ENCODE measurements around the gene SERP2. TPM values are rescaled to one million over a fixed set of nuclear protein-coding genes. Genes with fewer than 3 reads are reported as not detected.
A peak's percentile ranks its signal among the peaks of the same experiment; 100 is the strongest.

Gene SERP2
- total and polyA plus RNA-seq, 9 of the 15 experiments (the other 6 are each of a cell fraction or from before 2014, with no cell fraction given), result 0.13 TPM; not detected in 8

GRCh38 chr13:44386913-44387556 lies 13.4 kb downstream of the SERP2 start:
- H3K36me3 ChIP-seq (ENCODE audit: control insufficient read depth, insufficient read depth, low read length), result no peaks in the 10 kb centered on the region
- ATAC-seq (peak; percentile 86), FAIRE-seq (peak; percentile 99), DNase-seq (ENCODE audit: extremely low read depth in 1 of 4, low spot score in 3 of 4) (peak; percentile 30 to 89 (median 48))
- peak overlapping the region in 1 of 2 experiments; percentile 35; a peak in 2 of 4 replicates for H3K9ac ChIP-seq (ENCODE audit: insufficient read depth in 1 of 2, low read depth in 2 of 2, low read length in 2 of 2)
- intact Hi-C loops (cut with micrococcal nuclease) (loop anchor here (1.0 to 5.0 kb wide), 2 partner anchors 50 to 145 kb away; no protein-coding TSS in a partner anchor), in situ Hi-C loops (cut with MboI) (no loop called here)
- H3K79me2 ChIP-seq (ENCODE audit: control insufficient read depth, insufficient read depth, low read length), result no peaks in the 10 kb centered on the region
- H3K9me3 ChIP-seq (replicated peaks; ENCODE audit: control insufficient read depth, insufficient read depth, low read depth, low read length), result no peaks in the 10 kb centered on the region
- no peaks in the 10 kb centered on the region for H3K9me1 ChIP-seq (ENCODE audit: control insufficient read depth, insufficient read depth, low read length)
- H3K4me3 ChIP-seq, result no peak overlapping the region
- H3K4me2 ChIP-seq (ENCODE audit: insufficient read depth, low read length), result peak overlapping the region; percentile 60
- CTCF ChIA-PET (ENCODE audit: low intra/inter-chr PET ratio), result no interaction called here
- H3K27me3 ChIP-seq (ENCODE audit: control insufficient read depth in 2 of 2, insufficient read depth in 2 of 2, low read length in 2 of 2), result no peaks in the 10 kb centered on the region
- 0% methylated on average over 6 of the region's 7 CpGs for whole genome bisulfite sequencing (ENCODE audit: insufficient coverage, low coverage, missing lambda C conversion rate)
- BruUV-seq (replicated peaks), result no TSS peak
- H4K20me1 ChIP-seq (replicated peaks; ENCODE audit: control insufficient read depth, insufficient read depth, low read length), result no peaks in the 10 kb centered on the region
- POLR2A ChIA-PET, result interaction anchor here (0.6 to 1.0 kb wide), 4 partner anchors 12 to 48 kb away, joined by 3 read pairs; no protein-coding TSS in a partner anchor
- H3K4me1 ChIP-seq (replicated peaks in 1 of 2; ENCODE audit: control insufficient read depth in 2 of 2, insufficient read depth in 2 of 2, low read length in 2 of 2), result peaks cover 28 to 49% of the 10 kb centered on the region in 2 experiments; a peak in 4 of 5 replicates
- peak overlapping the region; percentile 72 for H3K27ac ChIP-seq (ENCODE audit: extremely low read depth, low read depth, low read length)
- peak overlapping the region; percentile 69 for H2AFZ ChIP-seq (ENCODE audit: low read depth, low read length)
- TF ChIP-seq ATF7 (IDR thresholded peaks at IDR 0.05), result 0 out of 2 replicates have a peak, but pooled peaks have one; percentile 43
- no peak for TF ChIP-seq ZNF696 (CRISPR knock-in tag; conservative IDR thresholded peaks at IDR 0.05)
- no peak for TF ChIP-seq ZNF3 (CRISPR knock-in tag; IDR thresholded peaks at IDR 0.05)
- no peak for TF ChIP-seq PURB (CRISPR knock-in tag; IDR thresholded peaks at IDR 0.05; ENCODE audit: low read depth)
- TF ChIP-seq ZNF707 (CRISPR knock-in tag; conservative IDR thresholded peaks at IDR 0.05), result no peak
- TF ChIP-seq ELK3 (CRISPR knock-in tag; IDR thresholded peaks at IDR 0.05), result no peak
- 0 out of 2 replicates have a peak, but pooled peaks have one; percentile 72 for TF ChIP-seq RUNX1 (IDR thresholded peaks at IDR 0.05; ENCODE audit: low read depth)
- 0 out of 2 replicates have a peak, but pooled peaks have one; percentile 20 for TF ChIP-seq FOSL1 (tag; conservative IDR thresholded peaks at IDR 0.05)
- no peak for TF ChIP-seq NFE2L1 (tag; IDR thresholded peaks at IDR 0.05; ENCODE audit: borderline replicate concordance, low read depth)
- no peak for TF ChIP-seq SFPQ (IDR thresholded peaks at IDR 0.05; ENCODE audit: low read depth, low read length)
- no peak for TF ChIP-seq SNRNP70 (optimal IDR thresholded peaks at IDR 0.05; ENCODE audit: low read depth, low read length)
- no peak; the same call in 1 of the 2 replicates for TF ChIP-seq ZNF197 (CRISPR knock-in tag; IDR thresholded peaks at IDR 0.05; ENCODE audit: low read depth)
- TF ChIP-seq CC2D1A (IDR thresholded peaks at IDR 0.05), result peak; percentile 72; the same call in 1 of the 2 replicates
- no peak for TF ChIP-seq ADNP (tag; IDR thresholded peaks at IDR 0.05)
- no peak for TF ChIP-seq XRCC4 (IDR thresholded peaks at IDR 0.05; ENCODE audit: extremely low read depth, insufficient read depth, insufficient read length)
- no peak for TF ChIP-seq ZNF431 (CRISPR knock-in tag; IDR thresholded peaks at IDR 0.05)
- no peak for TF ChIP-seq ASH1L (IDR thresholded peaks at IDR 0.05; ENCODE audit: borderline replicate concordance, low read depth, partially characterized antibody)
- peak; percentile 57; the same call in 1 of the 2 replicates for TF ChIP-seq SMARCC2 (IDR thresholded peaks at IDR 0.05; ENCODE audit: low read depth)
- no peak for TF ChIP-seq ZNF316 (IDR thresholded peaks at IDR 0.05)
- TF ChIP-seq HMG20B (CRISPR knock-in tag; IDR thresholded peaks at IDR 0.05), result no peak
- TF ChIP-seq ETV1 (tag; conservative IDR thresholded peaks at IDR 0.05; ENCODE audit: low read depth), result no peak

Data from K562 (cell line).